Spinal cord (tissue), 10 donors: ENCODE measurements around the gene MGAT4A. TPM values are rescaled to one million over a fixed set of nuclear protein-coding genes. Genes with fewer than 3 reads are reported as not detected.
A peak's percentile ranks its signal among the peaks of the same experiment; 100 is the strongest.

Experiments
- DNase-seq, 6 donors: peaks; one replicate each; pipeline versions ENCODE4 v3.0.0 to v3.0.0-alpha.2; 2013 to 2015; ENCODE audit warnings: low spot score in 6 of 6, low read depth in 4 of 6
- H3K27ac ChIP-seq: one replicate; pipeline ENCODE4 v1.5.1; 2013; ENCODE audit warnings: low read depth, low read length, control low read depth
- H3K27me3 ChIP-seq: one replicate; pipeline ENCODE4 v1.6.1; 2013; ENCODE audit warnings: low read length; ENCODE audit not compliant: control insufficient read depth, insufficient read depth
- H3K36me3 ChIP-seq: one replicate; pipeline ENCODE4 v1.6.1; 2013; ENCODE audit warnings: low read length; ENCODE audit not compliant: control insufficient read depth, insufficient read depth
- H3K4me1 ChIP-seq: one replicate; pipeline ENCODE4 v1.6.1; 2013; ENCODE audit warnings: low read length; ENCODE audit not compliant: control insufficient read depth, insufficient read depth
- H3K4me3 ChIP-seq: one replicate; pipeline ENCODE4 v1.5.1; 2013; ENCODE audit warnings: low read depth, low read length, control low read depth
- H3K9me3 ChIP-seq: one replicate; pipeline ENCODE4 v1.6.1; 2013; ENCODE audit warnings: low read length; ENCODE audit not compliant: control insufficient read depth, insufficient read depth
- WGBS: methylation state at CpG from one replicate; pipeline ENCODE4 v1.1.5; 2013; ENCODE audit warnings: missing lambda C conversion rate; ENCODE audit not compliant: insufficient coverage; 5-methylcytosine and 5-hydroxymethylcytosine counted together
- polyA plus RNA-seq, 2 donors: library from polyadenylated mRNA; unstranded; fragments of 120-200 nt; gene quantifications; one replicate each; pipeline ENCODE4 v1.2.1, GENCODE V29; 2013; ENCODE audit not compliant: insufficient read length in 2 of 2
- total RNA-seq, 2 donors: library from RNA; depleted of rRNA in 1 of 2; stranded (reverse); fragments of 120-200 nt in 1 of 2; fragments of >200 nt in 1 of 2; gene quantifications; one replicate each; pipeline versions ENCODE4 v1.2.3 to v1.2.4, GENCODE V29; 2013 to 2014
- donor health status: healthy.

The MGAT4A gene
- total and polyA plus RNA-seq, 4 donors, result 25.2 to 51.2 (median 29.9) TPM

DNA sequence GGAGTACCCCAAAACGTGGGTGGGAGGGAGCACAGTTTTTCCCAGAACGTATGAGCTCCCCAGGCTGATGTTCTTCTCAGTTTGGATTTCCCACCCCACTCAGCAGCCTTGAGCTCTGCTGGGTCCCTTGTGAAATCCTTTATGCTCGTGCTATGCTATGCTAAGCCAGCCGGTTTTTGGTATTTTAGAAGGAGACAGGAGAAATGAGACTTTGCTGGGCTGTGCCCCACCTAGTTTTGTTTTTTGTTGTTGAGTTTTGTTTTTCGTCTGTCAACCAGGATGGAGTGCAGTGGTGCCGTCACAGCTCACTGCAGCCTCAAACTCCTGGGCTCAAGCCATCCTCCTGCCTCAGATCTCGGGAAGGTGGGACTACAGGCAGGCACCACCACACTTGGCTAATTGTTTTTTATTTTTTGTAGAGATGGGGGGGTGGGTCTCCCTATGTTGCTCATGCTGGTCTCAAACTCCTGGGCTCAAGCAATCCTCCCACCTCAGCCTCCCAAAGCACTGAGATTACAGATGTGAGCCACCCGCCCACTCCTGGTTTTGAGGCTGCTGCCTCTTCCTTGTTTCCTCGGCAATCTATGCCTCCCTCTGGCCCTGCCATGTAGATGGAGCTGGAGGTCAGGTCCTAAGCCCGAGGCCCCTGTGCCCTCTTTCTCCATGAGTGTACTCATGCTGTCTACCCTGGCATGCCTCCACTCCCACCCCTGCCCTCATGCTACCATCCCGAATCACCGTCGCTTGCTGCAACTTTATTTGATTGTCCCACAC is 17.5 kb upstream of the MGAT4A start:
- WGBS, result 71% methylated on average over 9 of the region's 13 CpGs
- Histone ChIP-seq H3K9me3 (no peaks in the 10 kb centered on the region), H3K4me3 (no peak overlapping the region), H3K4me1 (peaks cover 7% of the 10 kb centered on the region), H3K36me3 (no peaks in the 10 kb centered on the region), H3K27me3 (no peaks in the 10 kb centered on the region), H3K27ac (peak overlapping the region; percentile 29)
- no peak for DNase-seq

DNA sequence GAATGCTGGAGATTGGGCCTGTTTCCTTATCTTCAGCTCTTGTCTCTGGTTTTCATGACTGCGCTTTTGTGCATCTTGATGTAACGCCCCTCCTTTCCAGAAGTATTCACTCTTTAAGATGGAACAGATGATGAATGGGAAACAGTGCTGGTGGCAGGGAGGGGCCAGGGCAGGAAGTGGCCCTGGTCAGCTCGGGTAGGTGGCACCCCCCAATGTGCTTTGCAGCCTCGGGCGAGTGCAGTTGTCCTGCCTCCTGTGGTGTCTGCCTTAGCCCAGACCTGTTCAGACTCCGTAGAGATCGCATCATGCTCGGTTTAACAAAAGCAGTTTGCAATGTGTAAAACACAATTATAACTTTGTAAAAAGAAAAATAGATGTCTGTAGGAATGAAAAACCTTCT is 17.0 kb upstream of the MGAT4A start:
- no peak overlapping the region for H3K27ac ChIP-seq
- H3K9me3 ChIP-seq, result no peaks in the 10 kb centered on the region
- no peak overlapping the region for H3K4me3 ChIP-seq
- H3K27me3 ChIP-seq, result no peaks in the 10 kb centered on the region
- 40% methylated on average over 2 of the region's 8 CpGs for WGBS
- no peak for DNase-seq
- peaks cover 7% of the 10 kb centered on the region for H3K4me1 ChIP-seq
- H3K36me3 ChIP-seq, result no peaks in the 10 kb centered on the region

DNA sequence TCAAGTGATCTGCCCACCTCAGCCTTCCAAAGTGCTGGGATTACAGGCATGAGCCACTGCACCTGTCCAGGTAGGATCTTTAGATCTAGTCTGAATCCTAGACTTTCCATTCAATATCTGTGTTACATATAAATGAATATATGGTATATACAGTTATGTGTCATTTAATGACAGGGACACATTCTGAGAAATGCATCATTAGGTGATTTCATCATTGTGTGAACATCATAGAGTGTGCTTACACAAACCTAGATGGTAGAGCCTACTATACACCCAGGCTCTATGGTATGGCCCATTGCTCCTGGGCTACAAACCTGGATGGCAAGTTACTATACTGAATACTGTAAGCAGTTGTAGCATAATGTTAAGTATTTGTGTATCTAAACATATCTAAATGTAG is 15.5 kb upstream of the MGAT4A start:
- Histone ChIP-seq H3K4me3 (no peak overlapping the region), H3K36me3 (no peaks in the 10 kb centered on the region), H3K4me1 (peaks cover 7% of the 10 kb centered on the region), H3K27ac (no peak overlapping the region), H3K27me3 (no peaks in the 10 kb centered on the region), H3K9me3 (no peaks in the 10 kb centered on the region)
- DNase-seq, result no peak

DNA sequence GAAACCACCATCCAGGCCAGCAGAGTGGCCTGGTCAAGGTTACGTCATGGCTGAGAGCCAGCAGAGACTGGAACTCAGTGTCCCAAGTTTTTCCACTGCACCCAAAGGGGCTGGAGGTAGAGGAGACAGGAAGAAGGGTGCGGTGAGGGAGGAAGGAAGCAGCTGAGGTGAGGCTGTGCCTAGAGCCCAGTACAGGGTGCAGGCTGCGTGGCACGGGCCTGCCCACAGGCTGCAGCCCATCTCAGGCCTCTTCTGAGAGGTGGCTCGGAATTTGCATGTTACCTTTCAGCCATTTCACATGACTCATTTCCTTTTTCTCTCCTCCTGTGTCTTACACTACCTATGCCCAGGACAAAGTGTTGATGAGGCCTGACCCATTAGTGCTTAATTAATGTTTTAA is 13.7 kb upstream of the MGAT4A start:
- 96% methylated on average over 4 of the region's 5 CpGs for WGBS
- Histone ChIP-seq H3K36me3 (no peaks in the 10 kb centered on the region), H3K4me1 (peaks cover 4% of the 10 kb centered on the region), H3K27ac (no peak overlapping the region), H3K9me3 (no peaks in the 10 kb centered on the region), H3K4me3 (no peak overlapping the region), H3K27me3 (no peaks in the 10 kb centered on the region)
- no peak for DNase-seq

DNA sequence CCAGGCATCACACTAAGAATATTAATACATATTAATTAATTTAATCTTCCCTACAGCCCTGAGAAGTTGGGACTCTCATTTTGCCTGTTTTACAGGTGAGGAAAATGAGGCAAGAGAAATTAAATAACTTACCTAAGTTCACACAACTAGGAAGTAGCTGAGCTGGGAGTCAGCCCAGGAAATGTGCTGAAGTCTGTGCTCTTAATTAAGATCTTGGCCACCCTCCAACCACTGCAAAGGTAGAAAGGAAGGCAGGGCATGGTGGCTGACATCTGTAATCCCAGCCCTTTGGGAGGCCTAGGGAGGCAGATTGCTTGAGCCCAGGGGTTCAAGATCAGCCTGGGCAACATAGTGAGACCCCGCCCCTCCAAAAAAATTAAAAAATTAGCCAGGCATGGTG is 12.9 kb upstream of the MGAT4A start:
- no peak overlapping the region for H3K27ac ChIP-seq
- peaks cover 4% of the 10 kb centered on the region for H3K4me1 ChIP-seq
- H3K36me3 ChIP-seq, result no peaks in the 10 kb centered on the region
- DNase-seq, result peak in 1 of 6 donors; percentile 24
- no peaks in the 10 kb centered on the region for H3K27me3 ChIP-seq
- no peaks in the 10 kb centered on the region for H3K9me3 ChIP-seq
- 100% methylated on average over 1 of the region's 1 CpG for WGBS
- H3K4me3 ChIP-seq, result no peak overlapping the region

DNA sequence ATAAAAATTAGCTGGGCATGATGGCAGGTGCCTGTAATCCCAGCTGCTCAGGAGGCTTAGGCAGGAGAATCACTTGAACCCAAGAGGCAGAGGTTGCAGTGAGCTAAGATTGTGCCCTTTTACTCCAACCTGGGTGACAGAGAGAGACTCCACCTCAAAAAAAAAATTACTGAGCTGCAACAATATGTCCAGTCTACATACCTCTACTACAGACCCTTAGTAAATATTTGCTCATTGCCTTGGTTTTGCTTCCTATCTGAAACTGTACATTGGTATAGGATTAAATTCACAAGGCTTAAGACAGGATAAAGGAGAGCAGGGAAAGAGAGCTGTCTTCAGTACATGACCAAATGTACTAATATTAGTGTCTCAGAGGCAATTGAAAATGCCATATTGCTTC is 8.1 kb upstream of the MGAT4A start:
- no peaks in the 10 kb centered on the region for H3K4me1 ChIP-seq
- DNase-seq, result no peak
- H3K36me3 ChIP-seq, result no peaks in the 10 kb centered on the region
- H3K9me3 ChIP-seq, result no peaks in the 10 kb centered on the region
- H3K27me3 ChIP-seq, result no peaks in the 10 kb centered on the region
- no peak overlapping the region for H3K27ac ChIP-seq
- no peak overlapping the region for H3K4me3 ChIP-seq

DNA sequence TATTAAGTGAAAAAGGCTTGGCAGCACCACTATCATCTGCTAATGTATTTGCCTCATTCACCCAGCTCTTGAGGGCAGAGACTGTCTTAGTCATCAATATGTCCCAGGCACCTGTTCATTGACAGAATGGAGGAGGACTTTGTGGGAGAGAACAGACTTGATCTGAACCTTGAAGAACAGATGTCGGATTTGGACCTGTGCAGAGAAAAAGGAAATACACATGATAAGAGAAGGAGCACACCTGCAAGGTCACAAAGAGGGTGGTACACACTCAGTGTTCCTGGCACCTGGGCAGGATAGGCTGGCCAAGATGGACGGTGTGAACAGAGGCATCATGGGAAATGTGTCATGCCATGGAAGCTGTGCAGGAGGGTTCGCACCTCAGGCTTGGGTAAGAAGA is 7.4 kb upstream of the MGAT4A start:
- Histone ChIP-seq H3K27me3 (no peaks in the 10 kb centered on the region), H3K4me3 (no peak overlapping the region), H3K4me1 (no peaks in the 10 kb centered on the region), H3K9me3 (no peaks in the 10 kb centered on the region), H3K36me3 (no peaks in the 10 kb centered on the region), H3K27ac (no peak overlapping the region)
- 94% methylated on average over 2 of the region's 3 CpGs for WGBS
- no peak for DNase-seq

DNA sequence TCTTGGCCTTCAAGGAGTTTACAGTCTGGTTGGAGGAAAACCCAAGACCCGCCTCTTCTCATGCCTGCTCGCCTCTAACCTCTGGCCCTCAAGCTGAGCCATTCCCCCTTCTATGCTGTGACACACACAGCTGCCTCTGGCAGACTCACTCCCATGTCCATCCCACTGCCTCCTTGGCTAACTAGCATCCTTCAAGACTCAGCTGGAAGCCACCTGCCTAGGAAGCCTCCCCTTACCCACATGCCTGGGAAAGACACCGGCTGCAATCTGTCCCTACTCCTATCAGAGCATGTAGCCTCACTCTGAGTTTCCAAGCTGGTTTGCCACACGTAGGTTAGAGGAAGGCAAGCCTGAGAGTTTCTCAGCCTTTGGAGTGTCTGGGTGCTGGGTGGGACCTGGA is 6.9 kb upstream of the MGAT4A start:
- no peaks in the 10 kb centered on the region for H3K27me3 ChIP-seq
- H3K9me3 ChIP-seq, result no peaks in the 10 kb centered on the region
- DNase-seq, result no peak
- H3K4me3 ChIP-seq, result no peak overlapping the region
- no peak overlapping the region for H3K27ac ChIP-seq
- 100% methylated on average over 2 of the region's 4 CpGs for WGBS
- H3K36me3 ChIP-seq, result no peaks in the 10 kb centered on the region
- no peaks in the 10 kb centered on the region for H3K4me1 ChIP-seq

DNA sequence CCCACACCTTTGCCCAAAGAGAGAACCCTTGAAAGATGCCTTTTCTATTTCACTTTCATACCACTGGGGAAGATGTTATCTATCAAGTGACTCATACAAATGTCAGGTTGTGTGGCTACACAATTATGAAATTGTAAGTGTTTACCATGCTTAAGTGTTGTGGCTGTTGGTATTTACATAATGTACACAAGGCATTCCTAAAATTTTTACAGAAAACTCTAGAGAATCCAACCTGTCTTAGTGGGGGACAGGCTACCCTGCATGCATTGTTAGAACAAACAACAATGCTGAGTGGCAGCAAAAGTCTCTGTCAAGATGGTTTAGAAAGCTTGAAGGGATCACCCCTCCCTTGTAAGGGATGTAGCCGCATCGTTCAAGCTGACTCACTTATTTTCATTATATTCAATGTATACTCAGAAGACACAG is 5.5 kb upstream of the MGAT4A start:
- Histone ChIP-seq H3K4me3 (no peak overlapping the region), H3K27ac (no peak overlapping the region), H3K4me1 (no peaks in the 10 kb centered on the region), H3K36me3 (no peaks in the 10 kb centered on the region), H3K27me3 (no peaks in the 10 kb centered on the region), H3K9me3 (no peaks in the 10 kb centered on the region)
- DNase-seq, result no peak
- no CpG with 5 or more reads among the region's 2 CpGs for WGBS

DNA sequence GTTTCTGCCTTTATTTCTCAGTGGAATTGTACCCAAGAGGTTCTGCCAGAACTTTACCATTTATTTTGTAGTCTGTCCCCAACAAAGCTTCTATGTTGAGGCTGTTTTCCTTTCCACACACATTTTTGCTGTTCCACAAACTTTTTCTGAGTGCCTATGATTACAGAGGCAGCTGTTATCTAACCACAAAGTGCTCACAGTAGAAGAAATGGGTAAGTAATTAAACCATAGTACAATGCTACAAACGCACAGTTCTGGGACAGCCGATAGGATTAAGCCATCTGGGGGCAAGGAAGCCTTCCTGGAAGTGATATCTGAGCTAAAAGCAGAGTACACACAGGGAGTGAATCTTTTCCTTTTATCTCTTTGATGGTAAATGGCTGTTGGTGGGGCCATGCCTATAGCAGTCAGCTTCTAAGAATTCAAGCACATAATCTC is 3.9 kb upstream of the MGAT4A start:
- Histone ChIP-seq H3K4me3 (no peak overlapping the region), H3K36me3 (no peaks in the 10 kb centered on the region), H3K27me3 (no peaks in the 10 kb centered on the region), H3K9me3 (no peaks in the 10 kb centered on the region), H3K4me1 (no peaks in the 10 kb centered on the region), H3K27ac (no peak overlapping the region)
- no CpG with 5 or more reads among the region's 2 CpGs for WGBS
- no peak for DNase-seq
